T-cell (primary cell): ENCODE results near the gene ZFPM1. TPM values are rescaled to one million over a fixed set of nuclear protein-coding genes. Genes with fewer than 3 reads are reported as not detected.

Experiments
- ATAC-seq, 4 experiments: fragments of 200-7000 bp in 3 of 4; fragments of 150-1000 bp in 1 of 4; cut with Tn5 transposase; replicated peaks in 1 of 4; 1 replicate in 3 of 4; 2 replicates in 1 of 4; pipeline ENCODE4 v1.10.0; 2021; ENCODE audit warnings: moderate library complexity in 3 of 4, mild to moderate bottlenecking in 2 of 4, moderate number of reproducible peaks in 1 of 4
- CTCF ChIA-PET, 2 donors: fragments of 300-600 bp; sonication (Branson Sonifier 250); formaldehyde crosslinking; loops; one replicate each; lab custom pipeline; 2022; ENCODE audit warnings: antibody characterized with exemption in 2 of 2; lab: Charles Lee
- POLR2A ChIA-PET, 2 donors: fragments of 300-600 bp; sonication (Branson Sonifier 250); formaldehyde crosslinking; loops; one replicate each; lab custom pipeline; 2022; ENCODE audit warnings: antibody characterized with exemption in 2 of 2; lab: Charles Lee
- DNase-seq, 35 experiments: peaks; one replicate each; pipeline versions ENCODE4 v3.0.0 to v3.0.0-alpha.2; 2013 to 2023
- H3K27ac ChIP-seq: one replicate; pipeline ENCODE4 v1.5.1; 2013; ENCODE audit warnings: low read length
- H3K27me3 ChIP-seq, 2 experiments: replicated peaks in 1 of 2; 1 replicate in 1 of 2; 2 replicates in 1 of 2; pipeline versions ENCODE4 v1.6.1 to v1.7.0; 2013; ENCODE audit warnings: low read length in 1 of 2, mixed read lengths in 1 of 2; ENCODE audit not compliant: control insufficient read depth in 2 of 2, insufficient read depth in 2 of 2; ENCODE audit errors: extremely low read depth in 1 of 2
- H3K36me3 ChIP-seq, 2 donors: 1 replicate in 1 of 2; 2 replicates in 1 of 2; pipeline versions ENCODE4 v1.6.1 to v1.7.0; 2013; ENCODE audit warnings: low read length in 1 of 2; ENCODE audit not compliant: control insufficient read depth in 2 of 2, insufficient read depth in 1 of 2; ENCODE audit errors: extremely low read depth in 1 of 2
- H3K4me1 ChIP-seq, 2 experiments: 1 replicate in 1 of 2; 2 replicates in 1 of 2; pipeline versions ENCODE4 v1.6.1 to v1.7.0; 2013; ENCODE audit warnings: low read length in 2 of 2, mixed read lengths in 1 of 2; ENCODE audit not compliant: insufficient read depth in 2 of 2, control insufficient read depth in 1 of 2; ENCODE audit errors: extremely low read depth in 1 of 2
- H3K4me3 ChIP-seq, 2 donors: 1 replicate in 1 of 2; 2 replicates in 1 of 2; pipeline versions ENCODE4 v1.5.1 to v1.7.0; 2013; ENCODE audit warnings: mild to moderate bottlenecking in 2 of 2, low read length in 1 of 2, moderate library complexity in 1 of 2; ENCODE audit not compliant: control insufficient read depth in 1 of 2; ENCODE audit errors: extremely low read depth in 1 of 2
- H3K9me3 ChIP-seq: 2 replicates; pipeline ENCODE4 v1.7.0; 2013
- H3K27ac Mint-ChIP-seq, 2 donors: one replicate each; pipeline ENCODE4 v1.8.0; 2020 to 2021; ENCODE audit warnings: mild to moderate bottlenecking in 2 of 2, mixed read lengths in 2 of 2
- H3K27me3 Mint-ChIP-seq, 2 donors: one replicate each; pipeline ENCODE4 v1.8.0; 2021 to 2022; ENCODE audit warnings: mixed read lengths in 2 of 2
- H3K36me3 Mint-ChIP-seq: one replicate; pipeline ENCODE4 v1.8.0; 2021; ENCODE audit warnings: mixed read lengths
- H3K4me1 Mint-ChIP-seq, 3 donors: one replicate each; pipeline ENCODE4 v1.8.0; 2020 to 2022; ENCODE audit warnings: mixed read lengths in 3 of 3, mild to moderate bottlenecking in 1 of 3
- H3K4me3 Mint-ChIP-seq, 3 donors: one replicate each; pipeline ENCODE4 v1.8.0; 2020 to 2022; ENCODE audit warnings: mild to moderate bottlenecking in 3 of 3, mixed read lengths in 3 of 3, moderate library complexity in 3 of 3
- H3K9me3 Mint-ChIP-seq, 3 donors: one replicate each; pipeline ENCODE4 v1.8.0; 2020 to 2022; ENCODE audit warnings: mixed read lengths in 3 of 3
- WGBS: methylation state at CpG from one replicate; pipeline ENCODE4 v1.1.5; 2013; ENCODE audit warnings: missing lambda C conversion rate; ENCODE audit not compliant: insufficient coverage; 5-methylcytosine and 5-hydroxymethylcytosine counted together
- total RNA-seq, 35 experiments: library from RNA in 6 of 35; stranded (reverse) in 6 of 35; fragments of 120-200 nt in 1 of 35; gene quantifications; one replicate each; pipeline versions ENCODE4 v1.2.1 to v1.2.4 and lab custom pipeline; 2013 to 2026

ZFPM1 gene
- total RNA-seq, 5 donors from 2014 or later (not counting 1 experiment from before 2014, with no cell fraction given), result 19.6 to 38.4 (median 33.1) TPM

GRCh38 chr16:88535191-88535856 lies 82.2 kb downstream of the ZFPM1 start:
- CTCF ChIA-PET, result no interaction called here
- H3K4me1 Mint-ChIP-seq, result peaks cover 6 to 17% (median 10%) of the 10 kb centered on the region in 3 donors
- H3K27ac Mint-ChIP-seq, result peak overlapping the region; percentile 77 to 85
- Histone ChIP-seq H3K9me3 (no peaks in the 10 kb centered on the region), H3K4me3 (peak overlapping the region; percentile 26 to 28), H3K27me3 (peaks cover 0 to 23% of the 10 kb centered on the region in 2 experiments), H3K36me3 (peaks cover 0 to 6% of the 10 kb centered on the region in 2 donors), H3K4me1 (peaks cover 0 to 33% of the 10 kb centered on the region in 2 experiments), H3K27ac (no peak overlapping the region)
- DNase-seq (no peak), ATAC-seq (no peak)
- WGBS, result 97% methylated on average over 12 of the region's 22 CpGs
- no peaks in the 10 kb centered on the region for H3K36me3 Mint-ChIP-seq
- H3K27me3 Mint-ChIP-seq, result peaks cover 0 to 4% of the 10 kb centered on the region in 2 donors
- H3K9me3 Mint-ChIP-seq, result no peaks in the 10 kb centered on the region
- POLR2A ChIA-PET, result no interaction called here
- peak overlapping the region; percentile 68 to 78 (median 73) for H3K4me3 Mint-ChIP-seq

- ATAC-seq, result no peak
- peak overlapping the region; percentile 67 to 78 (median 73) for H3K4me3 Mint-ChIP-seq
- peaks cover 6 to 17% (median 10%) of the 10 kb centered on the region in 3 donors for H3K4me1 Mint-ChIP-seq
- DNase-seq, result no peak
- Histone ChIP-seq H3K4me3 (no peak overlapping the region), H3K9me3 (no peaks in the 10 kb centered on the region), H3K4me1 (peaks cover 0 to 37% of the 10 kb centered on the region in 2 experiments), H3K27me3 (peaks cover 0 to 28% of the 10 kb centered on the region in 2 experiments), H3K36me3 (peaks cover 0 to 6% of the 10 kb centered on the region in 2 donors), H3K27ac (no peak overlapping the region)
- no peaks in the 10 kb centered on the region for H3K36me3 Mint-ChIP-seq
- WGBS, result 94% methylated on average over 8 of the region's 9 CpGs
- peaks cover 0 to 6% of the 10 kb centered on the region in 2 donors for H3K27me3 Mint-ChIP-seq
- ChIA-PET POLR2A (no interaction called here), CTCF (no interaction called here)
- peak overlapping the region; percentile 77 to 85 for H3K27ac Mint-ChIP-seq
- H3K9me3 Mint-ChIP-seq, result no peaks in the 10 kb centered on the region
These were observed 82.8 kb downstream of the ZFPM1 start for GRCh38 chr16:88535857-88536222.

GRCh38 chr16:88536510-88536909 lies 83.4 kb downstream of the ZFPM1 start:
- ChIA-PET POLR2A (interaction anchor here in 1 of 2 donors (0.6 kb wide), 1 partner anchor 580 kb away, joined by 3 read pairs; no protein-coding TSS in a partner anchor), CTCF (no interaction called here)
- Mint-ChIP-seq H3K27ac (peak overlapping the region in 1 of 2 donors; percentile 28), H3K36me3 (no peaks in the 10 kb centered on the region), H3K27me3 (peaks cover 0 to 11% of the 10 kb centered on the region in 2 donors), H3K4me1 (peaks cover 6 to 17% (median 10%) of the 10 kb centered on the region in 3 donors), H3K9me3 (no peaks in the 10 kb centered on the region), H3K4me3 (peak overlapping the region in 2 of 3 donors; percentile 73 to 78)
- no peak overlapping the region for H3K4me3 ChIP-seq
- 91% methylated on average over 11 of the region's 11 CpGs for WGBS
- ATAC-seq, result no peak
- no peaks in the 10 kb centered on the region for H3K9me3 ChIP-seq
- peaks cover 0 to 40% of the 10 kb centered on the region in 2 experiments for H3K4me1 ChIP-seq
- no peak for DNase-seq
- peaks cover 0 to 34% of the 10 kb centered on the region in 2 experiments for H3K27me3 ChIP-seq
- peaks cover 0 to 6% of the 10 kb centered on the region in 2 donors for H3K36me3 ChIP-seq
- no peak overlapping the region for H3K27ac ChIP-seq

- no peak for DNase-seq
These were observed 84.1 kb downstream of the ZFPM1 start for GRCh38 chr16:88536971-88537751.

GRCh38 chr16:88537859-88538258 lies 84.8 kb downstream of the ZFPM1 start:
- H3K4me3 Mint-ChIP-seq, result no peak overlapping the region

More at GRCh38 chr16:88536971-88537751, 84.1 kb downstream of the ZFPM1 start:
- Mint-ChIP-seq H3K27ac (no peak overlapping the region), H3K4me1 (peaks cover 6 to 17% (median 10%) of the 10 kb centered on the region in 3 donors), H3K9me3 (no peaks in the 10 kb centered on the region), H3K36me3 (no peaks in the 10 kb centered on the region), H3K4me3 (no peak overlapping the region), H3K27me3 (peaks cover 0 to 11% of the 10 kb centered on the region in 2 donors)
- Histone ChIP-seq H3K4me1 (peaks cover 0 to 40% of the 10 kb centered on the region in 2 experiments), H3K27ac (no peak overlapping the region), H3K27me3 (peaks cover 0 to 41% of the 10 kb centered on the region in 2 experiments), H3K4me3 (no peak overlapping the region), H3K36me3 (peaks cover 0 to 6% of the 10 kb centered on the region in 2 donors), H3K9me3 (no peaks in the 10 kb centered on the region)
- WGBS, result 91% methylated on average over 28 of the region's 31 CpGs
- POLR2A ChIA-PET, result interaction anchor here in 1 of 2 donors (0.6 kb wide), 1 partner anchor 581 kb away, joined by 3 read pairs; no protein-coding TSS in a partner anchor
- ATAC-seq, result no peak
- CTCF ChIA-PET, result no interaction called here

More at GRCh38 chr16:88537859-88538258, 84.8 kb downstream of the ZFPM1 start:
- peaks cover 6 to 17% (median 10%) of the 10 kb centered on the region in 3 donors for H3K4me1 Mint-ChIP-seq
- H3K4me1 ChIP-seq, result peaks cover 0 to 40% of the 10 kb centered on the region in 2 experiments
- no peak overlapping the region for H3K27ac ChIP-seq
- H3K9me3 ChIP-seq, result no peaks in the 10 kb centered on the region
- no peaks in the 10 kb centered on the region for H3K9me3 Mint-ChIP-seq
- POLR2A ChIA-PET, result no interaction called here
- H3K27me3 Mint-ChIP-seq, result peaks cover 0 to 11% of the 10 kb centered on the region in 2 donors
- H3K27ac Mint-ChIP-seq, result no peak overlapping the region
- H3K36me3 ChIP-seq, result peaks cover 0 to 3% of the 10 kb centered on the region in 2 donors
- CTCF ChIA-PET, result no interaction called here
- peaks cover 0 to 48% of the 10 kb centered on the region in 2 experiments for H3K27me3 ChIP-seq
- H3K4me3 ChIP-seq, result no peak overlapping the region
- ATAC-seq (no peak), DNase-seq (no peak)
- no peaks in the 10 kb centered on the region for H3K36me3 Mint-ChIP-seq
- WGBS, result 78% methylated on average over 4 of the region's 4 CpGs
